ENCODE results near the gene MAMDC2.
A peak's percentile ranks its signal among the peaks of the same experiment; 100 is the strongest.

The MAMDC2 gene

GRCh38 chr9:70137577-70137976, 93.9 kb downstream of the MAMDC2 start:
- H3K27ac ChIP-seq (ENCODE audit: low read length): no peak overlapping the region
- peaks cover 0 to 19% of the 10 kb centered on the region in 2 donors for H3K4me1 ChIP-seq (ENCODE audit: control insufficient read depth in 1 of 2, insufficient read depth in 2 of 2, low read length in 2 of 2)
- no peaks in the 10 kb centered on the region for H3K27me3 ChIP-seq (ENCODE audit: low read depth, low read length)
- H3K36me3 ChIP-seq (ENCODE audit: control insufficient read depth in 1 of 2, insufficient read depth in 2 of 2, low read length in 2 of 2): peaks cover 0 to 16% of the 10 kb centered on the region in 2 donors
- no peaks in the 10 kb centered on the region for H3K9me3 ChIP-seq (ENCODE audit: control insufficient read depth in 1 of 2, low read length in 2 of 2)
- H3K4me3 ChIP-seq (ENCODE audit: low read depth in 1 of 2, low read length in 2 of 2): no peak overlapping the region

- H3K27me3 ChIP-seq (ENCODE audit: low read depth, low read length): no peaks in the 10 kb centered on the region
- no peak overlapping the region for H3K27ac ChIP-seq (ENCODE audit: low read length)
- H3K9me3 ChIP-seq (ENCODE audit: control insufficient read depth in 1 of 2, low read length in 2 of 2): no peaks in the 10 kb centered on the region
- H3K4me1 ChIP-seq (ENCODE audit: control insufficient read depth in 1 of 2, insufficient read depth in 2 of 2, low read length in 2 of 2): no peaks in the 10 kb centered on the region
- H3K36me3 ChIP-seq (ENCODE audit: control insufficient read depth in 1 of 2, insufficient read depth in 2 of 2, low read length in 2 of 2): peaks cover 15 to 31% of the 10 kb centered on the region in 2 donors
- H3K4me3 ChIP-seq (ENCODE audit: low read depth in 1 of 2, low read length in 2 of 2): no peak overlapping the region
Observed at GRCh38 chr9:70142101-70142500, 98.5 kb downstream of the MAMDC2 start.

GRCh38 chr9:70143394-70144130, 99.9 kb downstream of the MAMDC2 start:
- Histone ChIP-seq H3K4me3 (ENCODE audit: low read depth in 1 of 2, low read length in 2 of 2) (no peak overlapping the region), H3K4me1 (ENCODE audit: control insufficient read depth in 1 of 2, insufficient read depth in 2 of 2, low read length in 2 of 2) (no peaks in the 10 kb centered on the region), H3K9me3 (ENCODE audit: control insufficient read depth in 1 of 2, low read length in 2 of 2) (no peaks in the 10 kb centered on the region), H3K36me3 (ENCODE audit: control insufficient read depth in 1 of 2, insufficient read depth in 2 of 2, low read length in 2 of 2) (peaks cover 21 to 39% of the 10 kb centered on the region in 2 donors), H3K27ac (ENCODE audit: low read length) (no peak overlapping the region), H3K27me3 (ENCODE audit: low read depth, low read length) (no peaks in the 10 kb centered on the region)

- Histone ChIP-seq H3K36me3 (ENCODE audit: control insufficient read depth in 1 of 2, insufficient read depth in 2 of 2, low read length in 2 of 2) (peaks cover 21 to 39% of the 10 kb centered on the region in 2 donors), H3K4me3 (ENCODE audit: low read depth in 1 of 2, low read length in 2 of 2) (no peak overlapping the region), H3K27ac (ENCODE audit: low read length) (no peak overlapping the region), H3K9me3 (ENCODE audit: control insufficient read depth in 1 of 2, low read length in 2 of 2) (no peaks in the 10 kb centered on the region), H3K27me3 (ENCODE audit: low read depth, low read length) (no peaks in the 10 kb centered on the region), H3K4me1 (ENCODE audit: control insufficient read depth in 1 of 2, insufficient read depth in 2 of 2, low read length in 2 of 2) (no peaks in the 10 kb centered on the region)
Observed at GRCh38 chr9:70144131-70144503, 100.5 kb downstream of the MAMDC2 start.

GRCh38 chr9:70145981-70146380, 102.3 kb downstream of the MAMDC2 start:
- Histone ChIP-seq H3K36me3 (ENCODE audit: control insufficient read depth in 1 of 2, insufficient read depth in 2 of 2, low read length in 2 of 2) (peaks cover 21 to 39% of the 10 kb centered on the region in 2 donors), H3K4me3 (ENCODE audit: low read depth in 1 of 2, low read length in 2 of 2) (no peak overlapping the region), H3K9me3 (ENCODE audit: control insufficient read depth in 1 of 2, low read length in 2 of 2) (no peaks in the 10 kb centered on the region), H3K27me3 (ENCODE audit: low read depth, low read length) (no peaks in the 10 kb centered on the region), H3K27ac (ENCODE audit: low read length) (no peak overlapping the region), H3K4me1 (ENCODE audit: control insufficient read depth in 1 of 2, insufficient read depth in 2 of 2, low read length in 2 of 2) (peaks cover 0 to 7% of the 10 kb centered on the region in 2 donors)

GRCh38 chr9:70147196-70147595, 103.5 kb downstream of the MAMDC2 start:
- Histone ChIP-seq H3K4me3 (ENCODE audit: low read depth in 1 of 2, low read length in 2 of 2) (no peak overlapping the region), H3K27ac (ENCODE audit: low read length) (no peak overlapping the region), H3K27me3 (ENCODE audit: low read depth, low read length) (no peaks in the 10 kb centered on the region), H3K4me1 (ENCODE audit: control insufficient read depth in 1 of 2, insufficient read depth in 2 of 2, low read length in 2 of 2) (peaks cover 0 to 15% of the 10 kb centered on the region in 2 donors), H3K36me3 (ENCODE audit: control insufficient read depth in 1 of 2, insufficient read depth in 2 of 2, low read length in 2 of 2) (peaks cover 21 to 39% of the 10 kb centered on the region in 2 donors), H3K9me3 (ENCODE audit: control insufficient read depth in 1 of 2, low read length in 2 of 2) (no peaks in the 10 kb centered on the region)

- peaks cover 21 to 39% of the 10 kb centered on the region in 2 donors for H3K36me3 ChIP-seq (ENCODE audit: control insufficient read depth in 1 of 2, insufficient read depth in 2 of 2, low read length in 2 of 2)
- no peak overlapping the region for H3K27ac ChIP-seq (ENCODE audit: low read length)
Observed at GRCh38 chr9:70147651-70148050, 104.0 kb downstream of the MAMDC2 start.

GRCh38 chr9:70152350-70152749, 108.7 kb downstream of the MAMDC2 start:
- Histone ChIP-seq H3K36me3 (ENCODE audit: control insufficient read depth in 1 of 2, insufficient read depth in 2 of 2, low read length in 2 of 2) (peaks cover 10 to 11% of the 10 kb centered on the region in 2 donors), H3K27me3 (ENCODE audit: low read depth, low read length) (no peaks in the 10 kb centered on the region), H3K4me3 (ENCODE audit: low read depth in 1 of 2, low read length in 2 of 2) (no peak overlapping the region), H3K9me3 (ENCODE audit: control insufficient read depth in 1 of 2, low read length in 2 of 2) (no peaks in the 10 kb centered on the region), H3K27ac (ENCODE audit: low read length) (no peak overlapping the region), H3K4me1 (ENCODE audit: control insufficient read depth in 1 of 2, insufficient read depth in 2 of 2, low read length in 2 of 2) (peaks cover 0 to 26% of the 10 kb centered on the region in 2 donors)

More at GRCh38 chr9:70147651-70148050, 104.0 kb downstream of the MAMDC2 start:
- H3K4me3 ChIP-seq (ENCODE audit: low read depth in 1 of 2, low read length in 2 of 2): no peak overlapping the region
- no peaks in the 10 kb centered on the region for H3K27me3 ChIP-seq (ENCODE audit: low read depth, low read length)
- no peaks in the 10 kb centered on the region for H3K9me3 ChIP-seq (ENCODE audit: control insufficient read depth in 1 of 2, low read length in 2 of 2)
- H3K4me1 ChIP-seq (ENCODE audit: control insufficient read depth in 1 of 2, insufficient read depth in 2 of 2, low read length in 2 of 2): peaks cover 0 to 20% of the 10 kb centered on the region in 2 donors

- H3K9me3 ChIP-seq (ENCODE audit: control insufficient read depth in 1 of 2, low read length in 2 of 2): no peaks in the 10 kb centered on the region
- peaks cover 0 to 9% of the 10 kb centered on the region in 2 donors for H3K36me3 ChIP-seq (ENCODE audit: control insufficient read depth in 1 of 2, insufficient read depth in 2 of 2, low read length in 2 of 2)
- H3K4me1 ChIP-seq (ENCODE audit: control insufficient read depth in 1 of 2, insufficient read depth in 2 of 2, low read length in 2 of 2): peaks cover 0 to 36% of the 10 kb centered on the region in 2 donors
- peak overlapping the region; percentile 46 for H3K27ac ChIP-seq (ENCODE audit: low read length)
- no peaks in the 10 kb centered on the region for H3K27me3 ChIP-seq (ENCODE audit: low read depth, low read length)
- H3K4me3 ChIP-seq (ENCODE audit: low read depth in 1 of 2, low read length in 2 of 2): no peak overlapping the region
Observed at GRCh38 chr9:70156729-70157128, 113.1 kb downstream of the MAMDC2 start.

- Histone ChIP-seq H3K27ac (ENCODE audit: low read length) (no peak overlapping the region), H3K4me1 (ENCODE audit: control insufficient read depth in 1 of 2, insufficient read depth in 2 of 2, low read length in 2 of 2) (peaks cover 0 to 37% of the 10 kb centered on the region in 2 donors), H3K4me3 (ENCODE audit: low read depth in 1 of 2, low read length in 2 of 2) (no peak overlapping the region), H3K36me3 (ENCODE audit: control insufficient read depth in 1 of 2, insufficient read depth in 2 of 2, low read length in 2 of 2) (peaks cover 0 to 5% of the 10 kb centered on the region in 2 donors), H3K27me3 (ENCODE audit: low read depth, low read length) (no peaks in the 10 kb centered on the region), H3K9me3 (ENCODE audit: control insufficient read depth in 1 of 2, low read length in 2 of 2) (no peaks in the 10 kb centered on the region)
Observed at GRCh38 chr9:70159630-70160029, 116.0 kb downstream of the MAMDC2 start.

GRCh38 chr9:70160686-70161600, 117.3 kb downstream of the MAMDC2 start:
- Histone ChIP-seq H3K27me3 (ENCODE audit: low read depth, low read length) (no peaks in the 10 kb centered on the region), H3K4me3 (ENCODE audit: low read depth in 1 of 2, low read length in 2 of 2) (no peak overlapping the region), H3K9me3 (ENCODE audit: control insufficient read depth in 1 of 2, low read length in 2 of 2) (no peaks in the 10 kb centered on the region), H3K27ac (ENCODE audit: low read length) (peak overlapping the region; percentile 61), H3K4me1 (ENCODE audit: control insufficient read depth in 1 of 2, insufficient read depth in 2 of 2, low read length in 2 of 2) (peaks cover 0 to 37% of the 10 kb centered on the region in 2 donors), H3K36me3 (ENCODE audit: control insufficient read depth in 1 of 2, insufficient read depth in 2 of 2, low read length in 2 of 2) (peaks cover 4 to 5% of the 10 kb centered on the region in 2 donors)
